Heart right ventricle (tissue), 16 donors: ENCODE data around the gene CCDC192. TPM values are rescaled to one million over a fixed set of nuclear protein-coding genes. Genes with fewer than 3 reads are reported as not detected.
A peak's percentile ranks its signal among the peaks of the same experiment; 100 is the strongest.

Experiments used
- ATAC-seq, 8 donors: fragments of 200-7000 bp; cut with Tn5 transposase; one replicate each; pipeline ENCODE4 v1.9.1; 2020; ENCODE audit warnings: mild to moderate bottlenecking in 8 of 8, moderate library complexity in 8 of 8, moderate number of reproducible peaks in 1 of 8
- DNase-seq, 2 donors: peaks; one replicate each; pipeline ENCODE4 v3.0.0-alpha.2; 2020
- H3K27ac ChIP-seq, 10 donors: fragments of 200-600 bp; sonication (generic) in 2 of 10; one replicate each; pipeline versions ENCODE4 v1.5.0 to v1.8.0; 2020 to 2022; ENCODE audit warnings: mild to moderate bottlenecking in 3 of 10
- H3K27me3 ChIP-seq, 7 donors: fragments of 200-600 bp; one replicate each; pipeline ENCODE4 v1.8.0; 2021 to 2022; ENCODE audit warnings: mild to moderate bottlenecking in 2 of 7
- H3K36me3 ChIP-seq, 9 donors: fragments of 200-600 bp; sonication (generic) in 1 of 9; one replicate each; pipeline versions ENCODE4 v1.5.0 to v1.8.0; 2020 to 2022; ENCODE audit warnings: mild to moderate bottlenecking in 2 of 9
- H3K4me1 ChIP-seq, 9 donors: fragments of 200-600 bp; sonication (generic) in 1 of 9; one replicate each; pipeline versions ENCODE4 v1.5.0 to v1.8.0; 2020 to 2022; ENCODE audit warnings: mild to moderate bottlenecking in 4 of 9
- H3K4me3 ChIP-seq, 10 donors: fragments of 200-600 bp; sonication (generic) in 2 of 10; one replicate each; pipeline versions ENCODE4 v1.5.0 to v1.8.0; 2020 to 2022; ENCODE audit warnings: mild to moderate bottlenecking in 7 of 10, moderate library complexity in 2 of 10
- H3K9me3 ChIP-seq, 11 donors: fragments of 200-600 bp in 10 of 11; sonication (generic) in 2 of 11; one replicate each; pipeline versions ENCODE4 v1.5.0 to v1.8.0; 2013 to 2022; ENCODE audit warnings: mild to moderate bottlenecking in 2 of 11, control low read depth in 1 of 11, moderate library complexity in 1 of 11
- CTCF ChIP-seq, 9 donors: fragments of 200-600 bp; sonication (generic) in 2 of 9; IDR thresholded peaks; one replicate each; pipeline versions ENCODE4 v1.5.0 to v1.8.0; 2021 to 2022; ENCODE audit warnings: antibody characterized with exemption in 9 of 9, mild to moderate bottlenecking in 5 of 9, moderate library complexity in 1 of 9
- WGBS, 2 donors: extraction: QIAGEN DNeasy Blood & Tissue Kit; methylation state at CpG; one replicate each; pipeline ENCODE4 v1.1.7; 2013; ENCODE audit warnings: inconsistent platforms in 1 of 2; 5-methylcytosine and 5-hydroxymethylcytosine counted together
- intact Hi-C, 10 donors: fragments of 100-400 bp; cut with DNase I; formaldehyde crosslinking; loops; one replicate each; pipeline versions ENCODE4 v1.11.1 to v1.14.2; 2022
- polyA plus RNA-seq, 2 donors: library from polyadenylated mRNA; stranded (reverse); fragments of 200-250 nt; gene quantifications; one replicate each; pipeline ENCODE4 v1.2.3, GENCODE V29; 2013
- total RNA-seq, 10 donors: library from RNA; stranded (reverse); fragmentation: NEBNext Ultra II Directional in 3 of 10; extraction: Animal tissue kit (Norgen Biotek cat#: 25700) in 3 of 10; gene quantifications; one replicate each; pipeline versions ENCODE4 v1.2.1 to v1.2.4, GENCODE V29; 2021 to 2023
- donor health status: Arrhythmogenic right ventricular cardiomyopathy.
- donor health status: ischemic (EF 13 %, LVEDD 7.1; RV severe dilation, severe dysfunction).
- donor health status: healthy with polysubstance abuse.
- donor health status: DM: no; HTN: yes; CAD: no.
- donor health status: DM: no; HTN: no; CAD: no.
- donor health status: ischemic (EF 25% LVEDD 6.9; RV normal size, moderate dysfunction).
- donor health status: ischemic (EF 25% LVEDD 5.7; RV mildly dilated, moderate dysfunction).
- donor health status: healthy.
- donor health status: DM: yes; HTN: yes; CAD: no.
- donor health status: Ischemic cardiomyopathy.
- donor health status: ischemic (EF 35%, LVEDD 5.7; RV mildly dilated, moderate dysfunction).
- donor health status: nonischemic (EF 11% LVEDD 7.7; RV severe dilation, severe dysfunction).
- donor health status: DM: yes; HTN: yes; CAD: no.
- donor health status: PGD.
- donor health status: ischemic (EF 29% LVEDD 5.4; RV normal size, mild dysfunction).
- donor health status: nonischemic (EF 23%, LVEDD 6.1; RV moderate dilation, normal function).

The CCDC192 gene
- total and polyA plus RNA-seq, 12 donors: 0.13 to 0.76 (median 0.33) TPM; not detected in 8

- Histone ChIP-seq H3K27ac (no peak overlapping the region), H3K4me3 (no peak overlapping the region), H3K27me3 (no peaks in the 10 kb centered on the region), H3K4me1 (peaks cover 0 to 10% (median 0%) of the 10 kb centered on the region in 9 donors), H3K9me3 (peaks cover 0 to 4% (median 0%) of the 10 kb centered on the region in 11 donors), H3K36me3 (no peaks in the 10 kb centered on the region)
- DNase-seq: no peak
- TF ChIP-seq CTCF (IDR thresholded peaks at IDR 0.05): no peak
- ATAC-seq: no peak
- intact Hi-C loops: no loop called here
Measured at GRCh38 chr5:127695346-127695745, 7.8 kb upstream of the CCDC192 start.

- Histone ChIP-seq H3K9me3 (no peaks in the 10 kb centered on the region), H3K4me3 (no peak overlapping the region), H3K36me3 (no peaks in the 10 kb centered on the region), H3K27me3 (no peaks in the 10 kb centered on the region), H3K27ac (no peak overlapping the region), H3K4me1 (peaks cover 0 to 13% (median 0%) of the 10 kb centered on the region in 9 donors)
- intact Hi-C loops: no loop called here
- WGBS, 2 donors: 68 to 70% methylated on average over 6 of the region's 6 CpGs
- no peak for DNase-seq
- TF ChIP-seq CTCF (IDR thresholded peaks at IDR 0.05): no peak
- peak in 1 of 8 donors; percentile 52 for ATAC-seq
Measured at GRCh38 chr5:127696683-127697082, 6.5 kb upstream of the CCDC192 start.

- H3K9me3 ChIP-seq: no peaks in the 10 kb centered on the region
- DNase-seq (no peak), ATAC-seq (peak in 2 of 8 donors; percentile 10 to 26)
- no peaks in the 10 kb centered on the region for H3K36me3 ChIP-seq
- H3K4me1 ChIP-seq: peaks cover 0 to 22% (median 3%) of the 10 kb centered on the region in 9 donors
- no peaks in the 10 kb centered on the region for H3K27me3 ChIP-seq
- WGBS, 2 donors: 43% methylated on average over 2 of the region's 2 CpGs
- intact Hi-C loops: no loop called here
- no peak overlapping the region for H3K27ac ChIP-seq
- H3K4me3 ChIP-seq: no peak overlapping the region
- TF ChIP-seq CTCF (IDR thresholded peaks at IDR 0.05): no peak
Measured at GRCh38 chr5:127697894-127698600, 5.1 kb upstream of the CCDC192 start.

GRCh38 chr5:127699416-127699815 lies 3.8 kb upstream of the CCDC192 start:
- Histone ChIP-seq H3K4me3 (no peak overlapping the region), H3K36me3 (no peaks in the 10 kb centered on the region), H3K27ac (no peak overlapping the region), H3K4me1 (peaks cover 0 to 36% (median 13%) of the 10 kb centered on the region in 9 donors), H3K27me3 (no peaks in the 10 kb centered on the region), H3K9me3 (no peaks in the 10 kb centered on the region)
- no peak for DNase-seq
- TF ChIP-seq CTCF (IDR thresholded peaks at IDR 0.05): no peak
- intact Hi-C loops: no loop called here
- 76 to 80% methylated on average over 5 of the region's 5 CpGs for WGBS, 2 donors
- ATAC-seq: no peak
